ENCODE data around the gene FBN3.

The FBN3 gene

GRCh38 chr19:8089664-8090601 is 59.5 kb downstream of the FBN3 start:
- DNase-seq (ENCODE audit: low spot score) = no peak

- no peak for DNase-seq (ENCODE audit: low spot score)
Observed at GRCh38 chr19:8088752-8089663, 60.4 kb downstream of the FBN3 start.

- no peak for DNase-seq (ENCODE audit: low spot score)
Observed at GRCh38 chr19:8087876-8088275, 61.5 kb downstream of the FBN3 start.

- DNase-seq (ENCODE audit: low spot score) = no peak
Observed at GRCh38 chr19:8086849-8087248, 62.5 kb downstream of the FBN3 start.

- DNase-seq (ENCODE audit: low spot score) = no peak
Observed at GRCh38 chr19:8085598-8086408, 63.6 kb downstream of the FBN3 start.

GRCh38 chr19:8084152-8084551 is 65.2 kb downstream of the FBN3 start:
- no peak for DNase-seq (ENCODE audit: low spot score)

- no peak for DNase-seq (ENCODE audit: low spot score)
Observed at GRCh38 chr19:8083141-8083540, 66.3 kb downstream of the FBN3 start.

GRCh38 chr19:8081569-8082550 is 67.5 kb downstream of the FBN3 start:
- DNase-seq (ENCODE audit: low spot score) = no peak

GRCh38 chr19:8080832-8081231 is 68.6 kb downstream of the FBN3 start:
- no peak for DNase-seq (ENCODE audit: low spot score)

- DNase-seq (ENCODE audit: low spot score) = no peak
Observed at GRCh38 chr19:8079988-8080387, 69.4 kb downstream of the FBN3 start.

GRCh38 chr19:8075158-8076074 is 74.0 kb downstream of the FBN3 start:
- no peak for DNase-seq (ENCODE audit: low spot score)

GRCh38 chr19:8074501-8074900 is 74.9 kb downstream of the FBN3 start:
- DNase-seq (ENCODE audit: low spot score) = no peak

GRCh38 chr19:8071912-8072311 is 77.5 kb downstream of the FBN3 start:
- DNase-seq (ENCODE audit: low spot score) = no peak

- DNase-seq (ENCODE audit: low spot score) = no peak
Observed at GRCh38 chr19:8069096-8069973, 80.1 kb downstream of the FBN3 start.

- DNase-seq (ENCODE audit: low spot score) = no peak
Observed at GRCh38 chr19:8065875-8066261, 83.5 kb downstream of the FBN3 start.

- no peak for DNase-seq (ENCODE audit: low spot score)
Observed at GRCh38 chr19:8064911-8065874, 84.2 kb downstream of the FBN3 start.

GRCh38 chr19:8057545-8058270 is 91.7 kb downstream of the FBN3 start:
- DNase-seq (ENCODE audit: low spot score) = no peak

Measured in germinal center (tissue), 1 donor.